Activated CD4-positive, alpha-beta memory T cell treated with anti-CD3 and anti-CD28 coated beads for 36 hours (primary cell): ENCODE results near the gene KCTD15. TPM values are rescaled to one million over a fixed set of nuclear protein-coding genes. Genes with fewer than 3 reads are reported as not detected.
A peak's percentile ranks its signal among the peaks of the same experiment; 100 is the strongest.

Experiments
- CTCF ChIA-PET: fragments of 350-600 bp; sonication (Branson Sonifier 250); formaldehyde crosslinking; loops from one replicate; lab custom pipeline; 2021; ENCODE audit warnings: antibody characterized with exemption, inconsistent platforms; lab: Charles Lee
- POLR2A ChIA-PET: fragments of 350-600 bp; sonication (Branson Sonifier 250); formaldehyde crosslinking; loops from one replicate; lab custom pipeline; 2021; ENCODE audit warnings: antibody characterized with exemption; lab: Charles Lee
- DNase-seq: peaks from one replicate; pipeline ENCODE4 v3.0.0-alpha.2; 2020
- H3K27ac Mint-ChIP-seq: one replicate; pipeline ENCODE4 v1.8.0; 2021; ENCODE audit warnings: mixed read lengths
- H3K27me3 Mint-ChIP-seq: one replicate; pipeline ENCODE4 v1.8.0; 2021; ENCODE audit warnings: mixed read lengths
- H3K36me3 Mint-ChIP-seq: one replicate; pipeline ENCODE4 v1.8.0; 2021; ENCODE audit warnings: mixed read lengths
- H3K4me1 Mint-ChIP-seq: one replicate; pipeline ENCODE4 v1.8.0; 2021; ENCODE audit warnings: low read depth, mixed read lengths
- H3K4me3 Mint-ChIP-seq: one replicate; pipeline ENCODE4 v1.8.0; 2021; ENCODE audit warnings: mild to moderate bottlenecking, mixed read lengths
- H3K9me3 Mint-ChIP-seq: one replicate; pipeline ENCODE4 v1.8.0; 2021; ENCODE audit warnings: mixed read lengths
- intact Hi-C: fragments of 100-400 bp; cut with micrococcal nuclease; formaldehyde crosslinking; loops from one replicate; pipeline ENCODE4 v1.15.1; 2023
- total RNA-seq, 2 experiments: library from RNA; stranded (reverse); gene quantifications; one replicate each; pipeline ENCODE4 v1.2.3, GENCODE V29; 2021

The KCTD15 gene
- total RNA-seq, 2 experiments from 2014 or later = 10.2 to 11.8 TPM

DNA sequence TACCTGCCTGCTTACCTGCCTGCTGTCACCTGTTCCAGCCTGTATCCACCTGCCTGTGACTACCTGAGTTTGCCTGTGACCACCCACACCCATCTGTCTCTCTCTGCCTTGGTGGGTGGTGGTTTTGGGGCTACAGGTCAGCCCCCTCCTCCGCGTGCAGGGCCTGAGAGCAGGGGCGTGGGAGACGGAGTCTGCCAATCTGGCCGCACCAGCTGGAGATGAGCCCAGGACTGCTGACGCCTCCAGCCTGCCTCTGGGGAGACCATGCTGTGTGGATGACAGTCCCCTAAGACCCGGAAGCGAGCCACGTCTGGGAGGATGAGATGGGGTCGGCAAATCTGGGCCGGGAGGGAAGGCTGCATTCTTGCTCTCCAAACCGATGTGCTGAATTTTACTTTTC lies 15.9 kb upstream of the KCTD15 start:
- Mint-ChIP-seq H3K27me3 (peaks cover 14% of the 10 kb centered on the region), H3K4me3 (no peak overlapping the region), H3K9me3 (no peaks in the 10 kb centered on the region), H3K4me1 (peaks cover 10% of the 10 kb centered on the region), H3K27ac (no peak overlapping the region), H3K36me3 (no peaks in the 10 kb centered on the region)
- POLR2A ChIA-PET = no interaction called here
- CTCF ChIA-PET = interaction anchor here (0.7 to 4.7 kb wide), 2 partner anchors 12 to 192 kb away, joined by 3 to 68 read pairs; no protein-coding TSS in a partner anchor
- intact Hi-C loops = no loop called here
- no peak for DNase-seq

DNA sequence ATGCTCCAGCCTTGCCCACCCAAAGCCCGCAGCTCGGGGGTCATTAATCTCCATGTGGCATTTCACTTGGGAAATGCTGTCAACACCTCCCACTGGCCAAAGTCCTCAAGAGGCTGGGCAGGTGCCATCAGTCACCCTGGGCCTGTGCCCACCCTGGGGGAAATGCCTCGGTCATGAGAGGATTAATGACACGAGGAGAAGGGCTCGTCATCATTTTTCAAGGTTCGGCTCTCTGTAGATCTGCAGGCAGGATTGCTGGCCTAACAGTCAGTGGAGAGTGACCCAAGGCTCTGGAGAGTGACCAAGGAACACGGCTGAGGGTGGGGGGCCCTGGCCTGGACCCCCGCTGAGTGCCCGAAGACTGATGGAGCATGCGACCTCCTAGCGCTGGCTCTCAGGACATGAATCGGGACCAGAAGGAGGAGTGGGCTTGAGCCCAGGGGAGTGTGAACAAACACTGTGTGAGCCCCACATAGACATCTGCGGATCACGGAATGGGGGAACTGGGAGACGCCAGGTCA lies 15.2 kb upstream of the KCTD15 start:
- H3K9me3 Mint-ChIP-seq = no peaks in the 10 kb centered on the region
- CTCF ChIA-PET = interaction anchor here (0.7 to 4.7 kb wide), 2 partner anchors 12 to 191 kb away, joined by 3 to 68 read pairs; no protein-coding TSS in a partner anchor
- no peak overlapping the region for H3K27ac Mint-ChIP-seq
- peaks cover 14% of the 10 kb centered on the region for H3K27me3 Mint-ChIP-seq
- H3K4me3 Mint-ChIP-seq = no peak overlapping the region
- intact Hi-C loops = no loop called here
- no peak for DNase-seq
- H3K4me1 Mint-ChIP-seq = peaks cover 14% of the 10 kb centered on the region
- H3K36me3 Mint-ChIP-seq = no peaks in the 10 kb centered on the region
- POLR2A ChIA-PET = no interaction called here

DNA sequence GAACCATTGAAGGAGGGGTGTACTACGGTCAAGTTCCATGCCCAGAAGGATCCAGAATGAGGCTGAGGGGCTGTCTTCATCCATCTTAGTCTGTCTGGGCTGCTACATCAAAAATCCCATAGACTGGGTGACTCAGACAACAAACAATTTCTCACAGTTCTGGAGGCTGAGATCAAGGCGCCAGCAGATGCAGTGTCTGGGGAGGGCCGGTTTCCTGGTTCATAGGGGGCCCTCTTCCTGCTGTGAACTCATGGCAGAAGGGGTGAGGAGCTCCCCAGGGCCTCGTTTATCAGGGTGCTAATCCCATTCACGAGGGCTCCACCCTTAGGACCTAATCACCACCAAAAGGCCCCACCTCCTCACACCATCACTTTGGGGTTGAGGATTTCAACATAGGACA lies 14.7 kb upstream of the KCTD15 start:
- Mint-ChIP-seq H3K4me3 (no peak overlapping the region), H3K27ac (no peak overlapping the region), H3K9me3 (no peaks in the 10 kb centered on the region), H3K36me3 (no peaks in the 10 kb centered on the region), H3K27me3 (peaks cover 14% of the 10 kb centered on the region), H3K4me1 (peaks cover 14% of the 10 kb centered on the region)
- intact Hi-C loops = no loop called here
- ChIA-PET CTCF (interaction anchor here (0.8 to 1.3 kb wide), 2 partner anchors 216 to 315 kb away, joined by 3 to 4 read pairs; no protein-coding TSS in a partner anchor), POLR2A (no interaction called here)
- DNase-seq = no peak

DNA sequence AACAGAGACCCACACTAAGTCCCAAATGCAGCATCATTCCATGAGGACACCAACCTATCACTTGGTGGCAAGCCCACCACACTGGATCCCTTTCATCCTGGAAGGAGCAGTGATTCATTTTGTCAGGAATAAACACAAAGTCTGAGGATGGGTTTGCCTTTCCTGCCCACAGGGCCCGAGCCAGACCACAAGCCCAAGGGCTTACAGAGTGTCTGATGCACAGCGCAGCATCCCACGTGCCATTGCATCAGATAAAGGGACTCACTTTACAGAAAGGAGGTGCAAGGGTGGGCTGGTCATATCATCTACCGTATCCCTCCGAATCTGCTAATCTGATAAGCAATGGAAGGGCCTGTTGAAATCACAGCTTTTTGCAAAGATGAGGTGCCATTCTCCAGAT lies 12.2 kb upstream of the KCTD15 start:
- Mint-ChIP-seq H3K27ac (no peak overlapping the region), H3K9me3 (no peaks in the 10 kb centered on the region), H3K27me3 (peaks cover 9% of the 10 kb centered on the region), H3K4me1 (peaks cover 11% of the 10 kb centered on the region), H3K4me3 (no peak overlapping the region), H3K36me3 (no peaks in the 10 kb centered on the region)
- ChIA-PET POLR2A (no interaction called here), CTCF (interaction anchor here (1.2 to 2.3 kb wide), 2 partner anchors 10 to 374 kb away, joined by 3 to 16 read pairs; no protein-coding TSS in a partner anchor)
- no peak for DNase-seq
- intact Hi-C loops = no loop called here

DNA sequence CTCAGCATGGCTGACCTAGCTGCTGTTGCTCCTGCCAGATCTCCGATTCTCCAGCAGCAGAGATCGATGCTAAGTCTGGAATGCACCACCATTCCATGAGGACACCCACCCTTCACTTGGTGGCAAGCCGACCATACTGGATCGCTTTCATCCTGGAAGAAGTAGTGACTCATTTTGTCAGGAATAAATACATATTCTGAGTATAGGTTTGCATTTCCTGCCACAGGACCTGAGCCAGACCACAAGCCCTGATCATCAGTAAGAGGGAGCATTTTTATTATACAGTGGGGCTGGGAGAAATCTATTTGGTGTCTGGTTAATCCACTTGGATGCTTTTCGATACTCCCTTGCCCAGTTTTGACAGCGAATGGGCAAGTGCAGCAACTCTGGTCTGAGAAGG lies 10.9 kb upstream of the KCTD15 start:
- DNase-seq = no peak
- CTCF ChIA-PET = interaction anchor here (0.7 to 2.5 kb wide), 4 partner anchors 8 to 355 kb away, joined by 3 to 16 read pairs (median 8); partner anchors contain the start of gene KCTD15
- no peaks in the 10 kb centered on the region for H3K36me3 Mint-ChIP-seq
- H3K9me3 Mint-ChIP-seq = no peaks in the 10 kb centered on the region
- H3K4me1 Mint-ChIP-seq = peaks cover 11% of the 10 kb centered on the region
- H3K4me3 Mint-ChIP-seq = no peak overlapping the region
- H3K27me3 Mint-ChIP-seq = peaks cover 2% of the 10 kb centered on the region
- POLR2A ChIA-PET = no interaction called here
- intact Hi-C loops = no loop called here
- H3K27ac Mint-ChIP-seq = no peak overlapping the region

DNA sequence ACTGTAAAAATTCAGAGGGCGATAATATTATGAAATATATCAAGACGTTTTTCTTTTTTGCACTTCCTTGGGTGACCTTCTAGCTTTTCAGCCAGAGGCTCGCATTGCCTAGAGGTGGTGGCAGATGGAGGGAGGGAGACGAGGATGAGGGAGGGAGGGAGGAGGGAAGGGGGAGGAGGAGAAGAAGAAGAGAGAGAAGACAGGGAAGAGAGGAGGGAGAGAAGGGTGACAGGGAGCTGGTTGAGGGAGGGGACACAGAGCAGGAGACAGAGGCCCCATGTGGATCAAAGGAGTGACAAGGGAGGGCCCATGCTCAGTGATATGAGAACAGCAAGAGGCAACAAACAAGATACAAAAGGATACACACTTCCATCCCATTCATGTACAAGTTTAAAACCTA lies 8.0 kb upstream of the KCTD15 start:
- POLR2A ChIA-PET = no interaction called here
- CTCF ChIA-PET = no interaction called here
- H3K27me3 Mint-ChIP-seq = peaks cover 7% of the 10 kb centered on the region
- peaks cover 10% of the 10 kb centered on the region for H3K4me1 Mint-ChIP-seq
- intact Hi-C loops = no loop called here
- no peak for DNase-seq
- no peaks in the 10 kb centered on the region for H3K9me3 Mint-ChIP-seq
- no peak overlapping the region for H3K4me3 Mint-ChIP-seq
- H3K27ac Mint-ChIP-seq = no peak overlapping the region
- no peaks in the 10 kb centered on the region for H3K36me3 Mint-ChIP-seq

DNA sequence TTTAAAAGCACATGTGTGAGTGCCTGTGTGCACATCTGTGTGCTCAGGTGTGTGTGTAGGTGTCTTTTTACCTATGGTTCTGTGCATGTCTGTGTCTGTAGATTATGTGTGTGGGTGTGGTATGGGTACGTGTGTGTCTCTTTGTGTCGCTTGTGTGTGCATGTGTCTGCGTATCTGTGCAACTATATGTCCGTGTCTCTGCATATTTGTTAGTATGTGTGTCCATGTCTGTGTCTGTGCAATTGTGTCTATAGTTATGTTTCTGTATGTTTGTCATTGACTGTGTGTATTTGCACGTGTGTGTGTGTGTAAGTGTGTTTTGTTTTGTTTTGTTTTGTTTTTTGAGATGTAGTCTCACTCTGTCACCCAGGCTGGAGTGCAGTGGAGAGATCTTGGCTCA lies 7.3 kb upstream of the KCTD15 start:
- DNase-seq = no peak
- Mint-ChIP-seq H3K4me3 (no peak overlapping the region), H3K36me3 (no peaks in the 10 kb centered on the region), H3K27ac (no peak overlapping the region), H3K9me3 (no peaks in the 10 kb centered on the region), H3K27me3 (peaks cover 7% of the 10 kb centered on the region), H3K4me1 (peaks cover 10% of the 10 kb centered on the region)
- POLR2A ChIA-PET = no interaction called here
- intact Hi-C loops = no loop called here
- CTCF ChIA-PET = no interaction called here

DNA sequence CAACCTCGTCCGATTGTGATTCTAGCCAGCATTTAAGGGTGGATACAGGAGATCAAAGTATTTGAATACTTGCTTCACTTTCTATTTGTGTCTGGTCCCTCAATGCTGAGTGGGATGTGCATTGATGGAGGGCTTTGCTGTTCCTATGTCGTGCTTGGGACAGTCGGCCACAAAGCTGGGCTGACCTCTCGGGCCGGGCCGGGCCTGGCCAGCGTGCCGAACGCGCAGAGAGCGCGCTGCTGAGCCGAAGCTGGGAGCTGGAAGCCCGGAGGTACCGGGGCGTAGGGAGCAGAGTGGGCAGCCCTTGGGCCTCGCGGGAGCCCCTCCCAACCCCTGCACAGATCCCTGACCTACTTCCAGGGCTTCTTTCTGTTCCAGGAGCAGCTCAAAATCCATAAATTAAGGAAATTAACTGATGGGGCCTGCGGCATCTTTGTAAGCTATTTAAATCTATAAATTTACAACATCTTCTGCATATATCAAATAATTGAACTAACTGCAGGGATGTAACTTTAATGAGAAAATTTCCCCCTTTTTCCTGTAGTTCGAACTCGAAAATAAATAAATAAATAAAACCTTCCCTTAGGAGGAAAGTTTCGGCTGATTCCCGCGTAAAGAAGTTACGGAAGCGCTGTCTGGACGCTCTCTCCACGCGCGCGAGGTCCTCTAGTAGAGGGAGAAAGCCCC lies 1.8 kb upstream of the KCTD15 start:
- ChIA-PET POLR2A (interaction anchor here (0.6 kb wide), 1 partner anchor 17 kb away, joined by 3 read pairs; no protein-coding TSS in a partner anchor), CTCF (interaction anchor here (0.7 to 5.0 kb wide), 10 partner anchors 10 to 247 kb away, joined by 3 to 68 read pairs (median 4); no protein-coding TSS in a partner anchor)
- DNase-seq = no peak
- Mint-ChIP-seq H3K27me3 (peaks cover 9% of the 10 kb centered on the region), H3K36me3 (no peaks in the 10 kb centered on the region), H3K9me3 (no peaks in the 10 kb centered on the region), H3K27ac (no peak overlapping the region), H3K4me3 (peak overlapping the region; percentile 61), H3K4me1 (peaks cover 2% of the 10 kb centered on the region)
- intact Hi-C loops = no loop called here

DNA sequence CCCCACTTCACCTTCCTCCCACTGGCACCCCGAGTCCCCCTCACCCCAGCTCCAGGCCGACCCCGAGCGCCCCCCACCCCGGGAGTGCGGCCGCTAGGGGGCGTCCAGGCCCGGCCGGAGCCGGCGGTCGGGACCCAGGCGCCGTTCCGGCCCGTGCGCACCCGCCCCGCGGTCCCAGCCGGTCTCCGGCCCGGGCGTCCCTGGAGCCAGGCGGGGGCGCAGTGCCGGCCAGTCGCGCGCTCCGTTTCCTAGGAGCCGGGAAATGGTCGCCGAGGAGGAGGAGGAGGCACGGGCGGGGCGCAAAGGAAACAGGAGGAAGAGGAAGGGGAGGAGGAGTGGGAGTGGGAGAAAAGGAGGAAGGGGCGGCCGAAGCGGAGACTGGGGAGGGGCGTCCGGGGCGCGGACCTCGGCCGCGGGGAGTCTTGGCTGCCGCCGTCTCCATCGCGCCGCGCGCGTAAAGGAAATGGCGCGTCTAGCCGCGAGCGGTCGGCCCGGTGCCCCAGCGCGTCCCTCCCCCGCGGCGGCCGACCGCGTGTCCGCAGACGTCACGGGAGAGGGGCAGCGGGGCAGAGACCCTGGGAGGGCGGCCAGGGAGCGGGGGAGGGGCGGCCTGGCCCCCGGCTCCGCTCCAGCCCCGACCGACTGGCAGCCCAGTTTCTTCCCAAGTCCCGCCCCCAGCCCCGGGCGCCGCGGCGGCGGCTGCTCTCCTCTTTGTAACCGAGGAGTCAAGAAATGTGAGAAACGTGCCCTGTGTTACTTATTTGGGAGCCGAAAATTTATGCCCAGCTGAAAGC lies 1.1 kb upstream of the KCTD15 start:
- no peaks in the 10 kb centered on the region for H3K36me3 Mint-ChIP-seq
- intact Hi-C loops = loop anchor here (1.0 to 2.0 kb wide), 2 partner anchors 25 to 423 kb away; partner anchors contain the start of gene CEBPG

DNA sequence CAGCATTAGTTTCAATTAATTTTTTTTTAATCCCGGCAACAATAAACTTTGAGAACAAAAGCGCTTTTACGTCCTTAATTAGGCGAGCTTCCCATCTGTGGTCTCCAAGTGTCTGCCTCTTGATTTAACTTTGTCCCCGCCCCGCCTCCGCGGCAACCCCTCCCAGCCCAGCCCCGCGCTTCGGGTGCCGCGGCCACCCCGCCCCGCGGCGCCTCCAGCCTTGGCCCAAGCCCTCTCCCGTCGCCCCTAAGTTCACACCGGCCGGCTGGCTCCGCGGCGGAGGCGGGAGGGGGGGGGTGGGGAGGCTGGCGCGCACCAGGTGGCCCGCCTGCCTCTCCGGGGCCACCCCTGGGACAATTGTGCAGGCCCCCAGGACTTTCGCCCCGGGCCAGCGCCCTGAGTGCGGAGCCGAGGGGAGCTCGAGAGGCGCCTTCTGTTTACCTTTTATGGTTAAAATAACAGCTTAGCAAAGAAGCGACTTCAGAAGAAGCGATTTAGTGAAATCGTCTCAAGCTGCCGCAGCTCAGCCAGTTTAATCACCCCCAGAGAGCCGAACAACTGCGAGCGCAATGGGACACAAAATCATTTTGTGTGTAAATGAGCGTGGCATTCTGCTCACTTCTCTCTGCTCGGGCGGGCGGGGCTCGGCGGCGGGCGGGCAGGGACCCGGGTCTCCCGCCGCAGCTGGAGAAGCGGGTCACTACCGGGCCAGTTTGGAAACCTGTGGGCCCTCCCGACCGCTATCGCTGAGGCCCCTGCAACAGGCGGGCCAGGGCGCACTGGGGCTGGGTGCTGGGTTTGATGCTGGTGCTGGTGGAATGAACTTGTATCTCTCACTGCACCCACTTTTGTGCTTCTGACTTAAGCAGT lies 1.4 kb downstream of the KCTD15 start:
- peak; percentile 45 for DNase-seq
- CTCF ChIA-PET = interaction anchor here (2.0 to 4.7 kb wide), 2 partner anchors 20 to 22 kb away, joined by 9 to 30 read pairs; no protein-coding TSS in a partner anchor
- Mint-ChIP-seq H3K27ac (no peak overlapping the region), H3K27me3 (peaks cover 9% of the 10 kb centered on the region), H3K4me3 (peak overlapping the region; percentile 74), H3K36me3 (no peaks in the 10 kb centered on the region), H3K9me3 (no peaks in the 10 kb centered on the region), H3K4me1 (peaks cover 2% of the 10 kb centered on the region)
- POLR2A ChIA-PET = interaction anchor here (0.5 to 1.5 kb wide), 4 partner anchors 7 to 276 kb away, joined by 3 to 4 read pairs (median 3); partner anchors contain the start of gene PEPD
- intact Hi-C loops = loop anchor here (2.0 kb wide), 1 partner anchor 425 kb away; the partner anchor contains the start of gene CEBPG

More for the DNA sequence above, 1.1 kb upstream of the KCTD15 start:
- ChIA-PET CTCF (interaction anchor here (0.7 to 5.0 kb wide), 10 partner anchors 11 to 246 kb away, joined by 3 to 68 read pairs (median 6); no protein-coding TSS in a partner anchor), POLR2A (interaction anchor here (1.4 kb wide), 2 partner anchors 24 to 421 kb away, joined by 4 to 8 read pairs; no protein-coding TSS in a partner anchor)
- Mint-ChIP-seq H3K27me3 (peaks cover 9% of the 10 kb centered on the region), H3K27ac (peak overlapping the region; percentile 72), H3K4me1 (peaks cover 2% of the 10 kb centered on the region), H3K4me3 (peak overlapping the region; percentile 71), H3K9me3 (no peaks in the 10 kb centered on the region)
- peak; percentile 68 for DNase-seq

DNA sequence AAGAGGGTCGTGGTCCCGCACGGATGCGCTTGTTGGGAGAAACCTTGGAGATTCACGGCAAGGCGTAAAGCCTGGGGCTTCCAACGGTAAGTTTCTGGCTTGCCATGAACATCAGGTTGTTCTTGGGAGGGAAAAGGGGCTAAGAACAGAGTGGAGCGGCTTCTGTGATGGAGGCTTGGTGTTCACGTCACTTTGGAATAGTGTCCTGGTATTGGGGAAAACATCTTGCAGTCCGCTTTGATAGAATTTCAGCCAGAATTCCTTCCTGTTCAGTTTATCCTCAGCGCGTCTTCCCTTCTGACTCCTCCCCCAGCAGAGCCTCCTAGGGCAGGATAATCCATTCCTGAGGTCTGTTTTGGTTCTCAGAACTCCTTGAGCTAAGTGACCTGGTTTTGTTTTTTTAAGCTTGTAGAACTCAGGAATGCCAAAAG lies 2.0 kb downstream of the KCTD15 start:
- H3K4me3 Mint-ChIP-seq = peak overlapping the region; percentile 39
- H3K27me3 Mint-ChIP-seq = peaks cover 5% of the 10 kb centered on the region

More for the DNA sequence above, 2.0 kb downstream of the KCTD15 start:
- Mint-ChIP-seq H3K27ac (no peak overlapping the region), H3K36me3 (no peaks in the 10 kb centered on the region), H3K9me3 (no peaks in the 10 kb centered on the region), H3K4me1 (no peaks in the 10 kb centered on the region)
- DNase-seq = no peak
- POLR2A ChIA-PET = interaction anchor here (0.5 to 1.0 kb wide), 2 partner anchors 21 to 22 kb away, joined by 3 read pairs; no protein-coding TSS in a partner anchor
- CTCF ChIA-PET = interaction anchor here (4.7 kb wide), 1 partner anchor 21 kb away, joined by 30 read pairs; no protein-coding TSS in a partner anchor
- intact Hi-C loops = no loop called here
